Measurements from ENCODE around the gene OPA1.

GRCh38 chr3:193712938-193713337 is 119.9 kb downstream of the OPA1 start:
- TF ChIP-seq GABPA (IDR thresholded peaks at IDR 0.05 in 1 of 2, conservative IDR thresholded peaks at IDR 0.05 in 1 of 2) (no peak), ATF3 (IDR thresholded peaks at IDR 0.05) (no peak), CTCF (IDR thresholded peaks at IDR 0.05; ENCODE audit: low read depth, low read length, missing input control) (no peak)
